WTC11 (cell line): ENCODE data around the gene COL5A2. TPM values are rescaled to one million over a fixed set of nuclear protein-coding genes. Genes with fewer than 3 reads are reported as not detected.

Source experiments
- ATAC-seq: fragments of 200-7000 bp; cut with Tn5 transposase; 2 replicates; pipeline ENCODE4 v1.10.0; 2021; ENCODE audit warnings: mild to moderate bottlenecking, moderate library complexity
- CTCF ChIA-PET: fragments of 300-600 bp; sonication (Branson Sonifier 250); formaldehyde crosslinking; loops from one replicate; lab custom pipeline; 2021; ENCODE audit warnings: antibody characterized with exemption; lab: Charles Lee
- POLR2A ChIA-PET: fragments of 350-600 bp; sonication (Branson Sonifier 250); formaldehyde crosslinking; loops from one replicate; lab custom pipeline; 2021; ENCODE audit warnings: antibody characterized with exemption; lab: Charles Lee
- DNase-seq: peaks from one replicate; pipeline ENCODE4 v3.0.0; 2021; ENCODE audit warnings: low spot score
- H3K27ac Mint-ChIP-seq: 2 replicates; pipeline ENCODE4 v1.8.0; 2021; ENCODE audit warnings: mixed read lengths
- H3K27me3 Mint-ChIP-seq: 2 replicates; pipeline ENCODE4 v1.8.0; 2021; ENCODE audit warnings: low read depth, mild to moderate bottlenecking, moderate library complexity, mixed read lengths
- H3K36me3 Mint-ChIP-seq: 2 replicates; pipeline ENCODE4 v1.8.0; 2021; ENCODE audit warnings: mixed read lengths
- H3K4me1 Mint-ChIP-seq: 2 replicates; pipeline ENCODE4 v1.8.0; 2022; ENCODE audit warnings: mixed read lengths
- H3K4me3 Mint-ChIP-seq: 2 replicates; pipeline ENCODE4 v1.8.0; 2021; ENCODE audit warnings: mild to moderate bottlenecking, moderate library complexity, mixed read lengths
- H3K9me3 Mint-ChIP-seq: 2 replicates; pipeline ENCODE4 v1.8.0; 2021; ENCODE audit warnings: mixed read lengths
- ATF1 ChIP-seq: sonication (generic); formaldehyde crosslinking; IDR thresholded peaks from 2 replicates; pipeline ENCODE4 v1.8.1; 2023; ENCODE audit warnings: mild to moderate bottlenecking, moderate library complexity, missing genetic modification reagents
- CBFB ChIP-seq: sonication (generic); formaldehyde crosslinking; IDR thresholded peaks from 2 replicates; pipeline ENCODE4 v1.8.1; 2022; ENCODE audit warnings: mild to moderate bottlenecking, low read depth, missing genetic modification reagents
- CREM ChIP-seq: sonication (generic); formaldehyde crosslinking; IDR thresholded peaks from 2 replicates; pipeline ENCODE4 v1.8.1; 2022; ENCODE audit warnings: mild to moderate bottlenecking, missing genetic modification reagents, moderate library complexity
- ELF4 ChIP-seq: sonication (generic); formaldehyde crosslinking; IDR thresholded peaks from 2 replicates; pipeline ENCODE4 v1.8.1; 2022; ENCODE audit warnings: low read depth, mild to moderate bottlenecking, moderate library complexity, missing genetic modification reagents
- ESRRA ChIP-seq: sonication (generic); formaldehyde crosslinking; IDR thresholded peaks from 2 replicates; pipeline ENCODE4 v1.8.1; 2022; ENCODE audit warnings: mild to moderate bottlenecking, missing genetic modification reagents, borderline replicate concordance
- ETV6 ChIP-seq: sonication (generic); formaldehyde crosslinking; IDR thresholded peaks from 2 replicates; pipeline ENCODE4 v1.8.1; 2022; ENCODE audit warnings: mild to moderate bottlenecking, missing genetic modification reagents
- FOXK1 ChIP-seq: sonication (generic); formaldehyde crosslinking; IDR thresholded peaks from 2 replicates; pipeline ENCODE4 v1.8.0; 2022; ENCODE audit warnings: mild to moderate bottlenecking, moderate library complexity, missing genetic modification reagents
- GABPB1 ChIP-seq: sonication (generic); formaldehyde crosslinking; IDR thresholded peaks from 2 replicates; pipeline ENCODE4 v1.8.1; 2023; ENCODE audit warnings: mild to moderate bottlenecking, missing genetic modification reagents
- HMGA2 ChIP-seq: fragments of 250-450 bp; sonication (Bioruptor Pico); IDR thresholded peaks from 2 replicates; pipeline ENCODE4 v1.4.0; 2021; ENCODE audit warnings: mild to moderate bottlenecking, moderate library complexity
- JAZF1 ChIP-seq: fragments of 250-450 bp; sonication (Bioruptor Pico); IDR thresholded peaks from 2 replicates; pipeline ENCODE4 v1.9.0; 2021; ENCODE audit warnings: moderate library complexity, mild to moderate bottlenecking, inconsistent platforms
- KAT7 ChIP-seq: sonication (generic); formaldehyde crosslinking; IDR thresholded peaks from 2 replicates; pipeline ENCODE4 v1.8.1; 2023; ENCODE audit warnings: missing genetic modification reagents, mild to moderate bottlenecking, borderline replicate concordance
- MXD4 ChIP-seq: fragments of 250-450 bp; sonication (Bioruptor Pico); IDR thresholded peaks from 2 replicates; pipeline ENCODE4 v1.8.0; 2021; ENCODE audit warnings: mild to moderate bottlenecking, moderate library complexity, borderline replicate concordance
- MYBL2 ChIP-seq: sonication (generic); formaldehyde crosslinking; IDR thresholded peaks from 2 replicates; pipeline ENCODE4 v1.8.1; 2023; ENCODE audit warnings: mild to moderate bottlenecking, moderate library complexity, missing genetic modification reagents
- NFE2L1 ChIP-seq: sonication (generic); formaldehyde crosslinking; IDR thresholded peaks from 2 replicates; pipeline ENCODE4 v1.8.1; 2023; ENCODE audit warnings: missing genetic modification reagents
- NR1H2 ChIP-seq: sonication (generic); formaldehyde crosslinking; IDR thresholded peaks from 2 replicates; pipeline ENCODE4 v1.9.0; 2021; ENCODE audit warnings: mild to moderate bottlenecking, moderate library complexity, missing genetic modification reagents
- NR2C2 ChIP-seq: sonication (generic); formaldehyde crosslinking; IDR thresholded peaks from 2 replicates; pipeline ENCODE4 v1.8.0; 2022; ENCODE audit warnings: mild to moderate bottlenecking, missing genetic modification reagents
- SMAD4 ChIP-seq: sonication (generic); formaldehyde crosslinking; IDR thresholded peaks from 2 replicates; pipeline ENCODE4 v1.8.0; 2022; ENCODE audit warnings: mild to moderate bottlenecking, missing genetic modification reagents
- TCF7 ChIP-seq: sonication (generic); formaldehyde crosslinking; IDR thresholded peaks from 2 replicates; pipeline ENCODE4 v1.8.0; 2022; ENCODE audit warnings: mild to moderate bottlenecking, low read depth, missing genetic modification reagents, moderate library complexity
- ZNF121 ChIP-seq: sonication (generic); formaldehyde crosslinking; IDR thresholded peaks from 2 replicates; pipeline ENCODE4 v1.8.0; 2023; ENCODE audit warnings: missing genetic modification reagents
- ZNF219 ChIP-seq: sonication (generic); formaldehyde crosslinking; IDR thresholded peaks from 2 replicates; pipeline ENCODE4 v1.8.0; 2023; ENCODE audit warnings: missing genetic modification reagents, mild to moderate bottlenecking, borderline replicate concordance
- ZNF423 ChIP-seq: fragments of 250-450 bp; sonication (Bioruptor Pico); IDR thresholded peaks from 2 replicates; pipeline ENCODE4 v2.1.2; 2022; ENCODE audit warnings: mild to moderate bottlenecking, moderate library complexity
- total RNA-seq: library from RNA; stranded (reverse); gene quantifications from 3 replicates; pipeline ENCODE4 v1.2.3, GENCODE V29; 2021
- TF ChIP-seq, protein P1 (sequence below): sonication (generic); formaldehyde crosslinking; IDR thresholded peaks from 2 replicates; pipeline ENCODE4 v1.8.0; 2023; ENCODE audit warnings: missing genetic modification reagents
- TF ChIP-seq, protein P2 (sequence below): sonication (generic); formaldehyde crosslinking; conservative IDR thresholded peaks from 2 replicates; pipeline ENCODE4 v1.8.1; 2022; ENCODE audit warnings: mild to moderate bottlenecking, missing genetic modification reagents
- TF ChIP-seq, protein P3 (sequence below): sonication (generic); formaldehyde crosslinking; IDR thresholded peaks from 2 replicates; pipeline ENCODE4 v1.8.1; 2023; ENCODE audit warnings: mild to moderate bottlenecking, missing genetic modification reagents
- TF ChIP-seq, protein P4 (sequence below): fragments of 250-450 bp; sonication (Bioruptor Pico); IDR thresholded peaks from 2 replicates; pipeline ENCODE4 v1.9.0; 2021; ENCODE audit warnings: moderate library complexity, mild to moderate bottlenecking, inconsistent platforms, borderline replicate concordance
- TF ChIP-seq, protein P5 (sequence below): sonication (generic); formaldehyde crosslinking; IDR thresholded peaks from 2 replicates; pipeline ENCODE4 v1.8.0; 2022; ENCODE audit warnings: mild to moderate bottlenecking, missing genetic modification reagents
- TF ChIP-seq, protein P6 (sequence below): fragments of 250-450 bp; sonication (Bioruptor Pico); IDR thresholded peaks from 2 replicates; pipeline ENCODE4 v2.1.2; 2022; ENCODE audit warnings: mild to moderate bottlenecking, moderate library complexity
- TF ChIP-seq, protein P7 (sequence below): sonication (generic); formaldehyde crosslinking; IDR thresholded peaks from 2 replicates; pipeline ENCODE4 v1.8.0; 2022; ENCODE audit warnings: mild to moderate bottlenecking, missing genetic modification reagents
- TF ChIP-seq, protein P8 (sequence below): sonication (generic); formaldehyde crosslinking; IDR thresholded peaks from 2 replicates; pipeline ENCODE4 v1.8.1; 2022; ENCODE audit warnings: mild to moderate bottlenecking, moderate library complexity, missing genetic modification reagents

The COL5A2 gene
- total RNA-seq, 1 experiment from 2014 or later = 16.0 TPM

DNA sequence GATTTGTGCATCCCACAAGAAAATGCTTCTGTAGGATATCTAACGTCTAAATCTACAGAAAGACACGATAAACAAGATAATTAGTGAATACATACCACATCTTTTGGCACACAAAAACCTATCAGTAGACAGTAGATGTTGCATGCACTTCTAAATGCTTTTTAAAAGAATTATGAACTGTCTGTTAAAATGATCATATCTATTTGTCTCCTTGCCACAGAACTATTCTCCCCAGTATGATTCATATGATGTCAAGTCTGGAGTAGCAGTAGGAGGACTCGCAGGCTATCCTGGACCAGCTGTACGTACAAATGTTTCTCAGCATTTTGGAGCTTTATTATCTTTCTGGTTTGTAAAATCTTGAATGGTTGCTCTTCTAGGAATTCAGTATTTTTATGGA is 192.7 kb downstream of the COL5A2 start:
- ATAC-seq = no peak

DNA sequence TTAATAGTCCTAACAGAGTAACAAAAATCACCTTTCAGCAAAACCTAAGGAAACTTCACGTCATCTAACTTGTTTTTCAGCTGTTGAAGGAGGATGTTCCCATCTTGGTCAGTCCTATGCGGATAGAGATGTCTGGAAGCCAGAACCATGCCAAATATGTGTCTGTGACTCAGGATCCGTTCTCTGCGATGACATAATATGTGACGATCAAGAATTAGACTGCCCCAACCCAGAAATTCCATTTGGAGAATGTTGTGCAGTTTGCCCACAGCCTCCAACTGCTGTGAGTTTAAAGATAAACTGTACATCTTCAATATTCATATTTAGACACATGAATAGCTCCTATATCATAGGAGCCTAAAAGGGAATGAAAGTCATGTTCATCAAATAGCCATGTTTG is 194.9 kb downstream of the COL5A2 start:
- POLR2A ChIA-PET = no interaction called here

More for the DNA sequence above, 192.7 kb downstream of the COL5A2 start:
- Mint-ChIP-seq H3K4me1 (no peaks in the 10 kb centered on the region), H3K9me3 (no peaks in the 10 kb centered on the region), H3K36me3 (no peaks in the 10 kb centered on the region), H3K4me3 (no peak overlapping the region), H3K27ac (no peak overlapping the region), H3K27me3 (no peaks in the 10 kb centered on the region)
- CTCF ChIA-PET = no interaction called here
- POLR2A ChIA-PET = no interaction called here
- no peak for TF ChIP-seq CBFB (CRISPR knock-in tag)
- TF ChIP-seq ZNF121 (CRISPR knock-in tag) = no peak
- TF ChIP-seq, protein P1, sequence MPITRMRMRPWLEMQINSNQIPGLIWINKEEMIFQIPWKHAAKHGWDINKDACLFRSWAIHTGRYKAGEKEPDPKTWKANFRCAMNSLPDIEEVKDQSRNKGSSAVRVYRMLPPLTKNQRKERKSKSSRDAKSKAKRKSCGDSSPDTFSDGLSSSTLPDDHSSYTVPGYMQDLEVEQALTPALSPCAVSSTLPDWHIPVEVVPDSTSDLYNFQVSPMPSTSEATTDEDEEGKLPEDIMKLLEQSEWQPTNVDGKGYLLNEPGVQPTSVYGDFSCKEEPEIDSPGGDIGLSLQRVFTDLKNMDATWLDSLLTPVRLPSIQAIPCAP (CRISPR knock-in tag) = no peak
- no peak for TF ChIP-seq ESRRA
- no peak for TF ChIP-seq MYBL2 (CRISPR knock-in tag)
- no peak for TF ChIP-seq KAT7 (CRISPR knock-in tag)
- TF ChIP-seq, protein P2, sequence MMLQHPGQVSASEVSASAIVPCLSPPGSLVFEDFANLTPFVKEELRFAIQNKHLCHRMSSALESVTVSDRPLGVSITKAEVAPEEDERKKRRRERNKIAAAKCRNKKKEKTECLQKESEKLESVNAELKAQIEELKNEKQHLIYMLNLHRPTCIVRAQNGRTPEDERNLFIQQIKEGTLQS (CRISPR knock-in tag) = no peak
- TF ChIP-seq, protein P3, sequence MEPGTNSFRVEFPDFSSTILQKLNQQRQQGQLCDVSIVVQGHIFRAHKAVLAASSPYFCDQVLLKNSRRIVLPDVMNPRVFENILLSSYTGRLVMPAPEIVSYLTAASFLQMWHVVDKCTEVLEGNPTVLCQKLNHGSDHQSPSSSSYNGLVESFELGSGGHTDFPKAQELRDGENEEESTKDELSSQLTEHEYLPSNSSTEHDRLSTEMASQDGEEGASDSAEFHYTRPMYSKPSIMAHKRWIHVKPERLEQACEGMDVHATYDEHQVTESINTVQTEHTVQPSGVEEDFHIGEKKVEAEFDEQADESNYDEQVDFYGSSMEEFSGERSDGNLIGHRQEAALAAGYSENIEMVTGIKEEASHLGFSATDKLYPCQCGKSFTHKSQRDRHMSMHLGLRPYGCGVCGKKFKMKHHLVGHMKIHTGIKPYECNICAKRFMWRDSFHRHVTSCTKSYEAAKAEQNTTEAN (CRISPR knock-in tag) = no peak
- TF ChIP-seq, protein P4, sequence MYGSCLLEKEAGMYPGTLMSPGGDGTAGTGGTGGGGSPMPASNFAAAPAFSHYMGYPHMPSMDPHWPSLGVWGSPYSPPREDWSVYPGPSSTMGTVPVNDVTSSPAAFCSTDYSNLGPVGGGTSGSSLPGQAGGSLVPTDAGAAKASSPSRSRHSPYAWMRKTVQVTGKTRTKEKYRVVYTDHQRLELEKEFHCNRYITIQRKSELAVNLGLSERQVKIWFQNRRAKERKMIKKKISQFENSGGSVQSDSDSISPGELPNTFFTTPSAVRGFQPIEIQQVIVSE (CRISPR knock-in tag) = no peak
- TF ChIP-seq NR2C2 (CRISPR knock-in tag) = no peak
- no peak for TF ChIP-seq SMAD4 (CRISPR knock-in tag)
- no peak for TF ChIP-seq CREM (CRISPR knock-in tag)
- TF ChIP-seq, protein P5, sequence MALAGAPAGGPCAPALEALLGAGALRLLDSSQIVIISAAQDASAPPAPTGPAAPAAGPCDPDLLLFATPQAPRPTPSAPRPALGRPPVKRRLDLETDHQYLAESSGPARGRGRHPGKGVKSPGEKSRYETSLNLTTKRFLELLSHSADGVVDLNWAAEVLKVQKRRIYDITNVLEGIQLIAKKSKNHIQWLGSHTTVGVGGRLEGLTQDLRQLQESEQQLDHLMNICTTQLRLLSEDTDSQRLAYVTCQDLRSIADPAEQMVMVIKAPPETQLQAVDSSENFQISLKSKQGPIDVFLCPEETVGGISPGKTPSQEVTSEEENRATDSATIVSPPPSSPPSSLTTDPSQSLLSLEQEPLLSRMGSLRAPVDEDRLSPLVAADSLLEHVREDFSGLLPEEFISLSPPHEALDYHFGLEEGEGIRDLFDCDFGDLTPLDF (CRISPR knock-in tag) = no peak
- DNase-seq = no peak

More for the DNA sequence above, 194.9 kb downstream of the COL5A2 start:
- Mint-ChIP-seq H3K9me3 (no peaks in the 10 kb centered on the region), H3K4me3 (no peak overlapping the region), H3K36me3 (no peaks in the 10 kb centered on the region), H3K27me3 (no peaks in the 10 kb centered on the region), H3K4me1 (no peaks in the 10 kb centered on the region), H3K27ac (no peak overlapping the region)
- DNase-seq (no peak), ATAC-seq (no peak)
- TF ChIP-seq, protein P6, sequence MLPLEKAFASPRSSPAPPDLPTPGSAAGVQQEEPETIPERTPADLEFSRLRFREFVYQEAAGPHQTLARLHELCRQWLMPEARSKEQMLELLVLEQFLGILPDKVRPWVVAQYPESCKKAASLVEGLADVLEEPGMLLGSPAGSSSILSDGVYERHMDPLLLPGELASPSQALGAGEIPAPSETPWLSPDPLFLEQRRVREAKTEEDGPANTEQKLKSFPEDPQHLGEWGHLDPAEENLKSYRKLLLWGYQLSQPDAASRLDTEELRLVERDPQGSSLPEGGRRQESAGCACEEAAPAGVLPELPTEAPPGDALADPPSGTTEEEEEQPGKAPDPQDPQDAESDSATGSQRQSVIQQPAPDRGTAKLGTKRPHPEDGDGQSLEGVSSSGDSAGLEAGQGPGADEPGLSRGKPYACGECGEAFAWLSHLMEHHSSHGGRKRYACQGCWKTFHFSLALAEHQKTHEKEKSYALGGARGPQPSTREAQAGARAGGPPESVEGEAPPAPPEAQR (CRISPR knock-in tag) = no peak
- no peak for TF ChIP-seq ATF1 (CRISPR knock-in tag)
- TF ChIP-seq, protein P2 (CRISPR knock-in tag) = no peak
- TF ChIP-seq JAZF1 = no peak
- TF ChIP-seq GABPB1 (CRISPR knock-in tag) = no peak
- TF ChIP-seq ZNF219 (CRISPR knock-in tag) = no peak
- no peak for TF ChIP-seq NR1H2 (CRISPR knock-in tag)
- TF ChIP-seq, protein P7, sequence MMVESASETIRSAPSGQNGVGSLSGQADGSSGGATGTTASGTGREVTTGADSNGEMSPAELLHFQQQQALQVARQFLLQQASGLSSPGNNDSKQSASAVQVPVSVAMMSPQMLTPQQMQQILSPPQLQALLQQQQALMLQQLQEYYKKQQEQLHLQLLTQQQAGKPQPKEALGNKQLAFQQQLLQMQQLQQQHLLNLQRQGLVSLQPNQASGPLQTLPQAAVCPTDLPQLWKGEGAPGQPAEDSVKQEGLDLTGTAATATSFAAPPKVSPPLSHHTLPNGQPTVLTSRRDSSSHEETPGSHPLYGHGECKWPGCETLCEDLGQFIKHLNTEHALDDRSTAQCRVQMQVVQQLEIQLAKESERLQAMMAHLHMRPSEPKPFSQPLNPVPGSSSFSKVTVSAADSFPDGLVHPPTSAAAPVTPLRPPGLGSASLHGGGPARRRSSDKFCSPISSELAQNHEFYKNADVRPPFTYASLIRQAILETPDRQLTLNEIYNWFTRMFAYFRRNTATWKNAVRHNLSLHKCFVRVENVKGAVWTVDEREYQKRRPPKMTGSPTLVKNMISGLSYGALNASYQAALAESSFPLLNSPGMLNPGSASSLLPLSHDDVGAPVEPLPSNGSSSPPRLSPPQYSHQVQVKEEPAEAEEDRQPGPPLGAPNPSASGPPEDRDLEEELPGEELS = no peak
- TF ChIP-seq TCF7 (CRISPR knock-in tag) = no peak
- TF ChIP-seq MYBL2 (CRISPR knock-in tag) = no peak
- TF ChIP-seq ETV6 (CRISPR knock-in tag) = no peak
- no peak for TF ChIP-seq FOXK1 (CRISPR knock-in tag)
- TF ChIP-seq, protein P8, sequence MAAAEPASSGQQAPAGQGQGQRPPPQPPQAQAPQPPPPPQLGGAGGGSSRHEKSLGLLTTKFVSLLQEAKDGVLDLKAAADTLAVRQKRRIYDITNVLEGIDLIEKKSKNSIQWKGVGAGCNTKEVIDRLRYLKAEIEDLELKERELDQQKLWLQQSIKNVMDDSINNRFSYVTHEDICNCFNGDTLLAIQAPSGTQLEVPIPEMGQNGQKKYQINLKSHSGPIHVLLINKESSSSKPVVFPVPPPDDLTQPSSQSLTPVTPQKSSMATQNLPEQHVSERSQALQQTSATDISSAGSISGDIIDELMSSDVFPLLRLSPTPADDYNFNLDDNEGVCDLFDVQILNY (CRISPR knock-in tag) = no peak
- no peak for TF ChIP-seq NFE2L1 (CRISPR knock-in tag)
- no peak for TF ChIP-seq HMGA2 (CRISPR knock-in tag)
- no peak for TF ChIP-seq ZNF423
- no peak for TF ChIP-seq ELF4 (CRISPR knock-in tag)
- TF ChIP-seq, protein P4 (CRISPR knock-in tag) = no peak
- TF ChIP-seq MXD4 (CRISPR knock-in tag) = no peak
- CTCF ChIA-PET = interaction anchor here (0.8 to 1.7 kb wide), 10 partner anchors 10 to 532 kb away, joined by 3 to 9 read pairs (median 4); no protein-coding TSS in a partner anchor
